ENCODE results near the gene ZZZ3. TPM values are rescaled to one million over a fixed set of nuclear protein-coding genes. Genes with fewer than 3 reads are reported as not detected.

ZZZ3 gene
- total RNA-seq, 2 donors from 2014 or later: 26.0 to 100 TPM

- ATAC-seq: no peak
- intact Hi-C loops (cut with DNase I): no loop called here
- H3K27ac ChIP-seq: no peak overlapping the region
- peaks cover 0 to 3% of the 10 kb centered on the region in 2 donors for H3K36me3 ChIP-seq (replicated peaks in 1 of 2; ENCODE audit: insufficient read depth in 1 of 2, low read depth in 2 of 2)
- DNase-seq: no peak
- H3K27me3 ChIP-seq: no peaks in the 10 kb centered on the region
- H3K9me3 ChIP-seq: no peaks in the 10 kb centered on the region
- TF ChIP-seq POLR2A (IDR thresholded peaks at IDR 0.05) (no peak), CTCF (IDR thresholded peaks at IDR 0.05) (no peak)
- H3K4me3 ChIP-seq: no peak overlapping the region
- WGBS, 2 donors: 89 to 98% methylated on average over 3 of the region's 3 CpGs
- no peaks in the 10 kb centered on the region for H3K4me1 ChIP-seq
These were observed 39.5 kb downstream of the ZZZ3 start for GRCh38 chr1:77642941-77643340.

- DNase-seq: no peak
- no peaks in the 10 kb centered on the region for H3K27me3 ChIP-seq
- ATAC-seq: no peak
- TF ChIP-seq CTCF (IDR thresholded peaks at IDR 0.05) (no peak), POLR2A (IDR thresholded peaks at IDR 0.05) (no peak)
- no peaks in the 10 kb centered on the region for H3K9me3 ChIP-seq
- no peaks in the 10 kb centered on the region for H3K4me1 ChIP-seq
- no peak overlapping the region for H3K4me3 ChIP-seq
- peaks cover 0 to 3% of the 10 kb centered on the region in 2 donors for H3K36me3 ChIP-seq (replicated peaks in 1 of 2; ENCODE audit: insufficient read depth in 1 of 2, low read depth in 2 of 2)
- 90 to 94% methylated on average over 5 of the region's 5 CpGs for WGBS, 2 donors
- intact Hi-C loops (cut with DNase I): no loop called here
- H3K27ac ChIP-seq: no peak overlapping the region
These were observed 40.3 kb downstream of the ZZZ3 start for GRCh38 chr1:77642196-77642595.

GRCh38 chr1:77639557-77640069 is 42.8 kb downstream of the ZZZ3 start:
- Histone ChIP-seq H3K4me1 (no peaks in the 10 kb centered on the region), H3K27me3 (no peaks in the 10 kb centered on the region), H3K4me3 (no peak overlapping the region), H3K9me3 (no peaks in the 10 kb centered on the region), H3K27ac (no peak overlapping the region), H3K36me3 (replicated peaks in 1 of 2; ENCODE audit: insufficient read depth in 1 of 2, low read depth in 2 of 2) (no peaks in the 10 kb centered on the region)
- no peak for ATAC-seq
- WGBS, 2 donors: 90 to 91% methylated on average over 4 of the region's 4 CpGs
- intact Hi-C loops (cut with DNase I): no loop called here
- TF ChIP-seq CTCF (IDR thresholded peaks at IDR 0.05): no peak
- TF ChIP-seq POLR2A (IDR thresholded peaks at IDR 0.05): no peak
- DNase-seq: no peak

- WGBS, 2 donors: 54 to 63% methylated on average over 3 of the region's 3 CpGs
These were observed 43.4 kb downstream of the ZZZ3 start for GRCh38 chr1:77639056-77639455.

More at GRCh38 chr1:77639056-77639455, 43.4 kb downstream of the ZZZ3 start:
- no peak for DNase-seq
- no peaks in the 10 kb centered on the region for H3K27me3 ChIP-seq
- ATAC-seq: no peak
- H3K27ac ChIP-seq: no peak overlapping the region
- no peaks in the 10 kb centered on the region for H3K36me3 ChIP-seq (replicated peaks in 1 of 2; ENCODE audit: insufficient read depth in 1 of 2, low read depth in 2 of 2)
- no peaks in the 10 kb centered on the region for H3K4me1 ChIP-seq
- TF ChIP-seq POLR2A (IDR thresholded peaks at IDR 0.05) (no peak), CTCF (IDR thresholded peaks at IDR 0.05) (no peak)
- no peak overlapping the region for H3K4me3 ChIP-seq
- intact Hi-C loops (cut with DNase I): no loop called here
- H3K9me3 ChIP-seq: no peaks in the 10 kb centered on the region
